Measurements from ENCODE around the gene NCOA6.

Gene NCOA6

DNA sequence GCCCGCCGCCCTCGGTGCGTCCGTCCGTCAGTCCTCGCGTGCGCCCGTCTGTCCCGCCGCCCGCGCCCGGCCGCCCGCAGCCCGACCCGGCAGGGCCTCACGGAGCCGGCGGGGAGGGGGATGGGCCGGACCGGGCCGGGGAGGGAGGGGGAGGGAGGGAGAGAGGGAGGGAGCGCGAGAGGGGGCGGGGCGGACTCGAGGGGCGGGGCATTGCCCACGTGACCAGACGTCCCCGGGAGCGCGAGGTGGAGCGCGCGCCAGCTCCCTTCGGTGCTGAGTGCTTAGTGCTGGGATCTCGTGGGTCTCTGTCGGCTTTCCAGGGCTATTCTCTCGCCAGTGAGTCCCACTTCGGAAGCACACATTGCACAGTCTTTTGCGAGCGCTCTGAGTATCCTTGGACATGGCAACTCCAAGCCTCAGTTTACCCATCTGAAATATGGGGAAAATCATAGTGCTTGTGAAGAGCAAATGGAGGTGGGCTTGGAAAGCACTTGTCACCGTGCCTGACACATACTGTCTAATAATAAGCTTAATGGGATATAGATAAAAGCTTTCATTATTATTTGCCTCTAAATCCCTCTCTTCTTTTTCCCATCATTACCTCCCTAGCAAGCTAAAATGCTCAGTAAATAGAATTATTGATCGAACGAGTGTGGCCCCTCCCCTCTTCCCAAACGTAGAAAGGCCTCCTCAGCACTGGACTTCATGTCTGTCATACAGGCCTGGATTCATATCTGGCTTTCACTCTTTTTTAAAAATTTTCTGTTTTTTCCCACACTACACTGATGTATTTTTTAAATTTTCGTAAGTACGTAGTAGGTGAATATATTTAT is at the start of gene NCOA6:
NCOA6 (minus strand) TSS at position 122 of the 833 bp plus-strand sequence. CDS start 43,296 bp downstream, outside the sequence.
- in situ Hi-C loops (cut with HindIII; ENCODE audit: low sequenced_read_pairs): no loop called here

DNA sequence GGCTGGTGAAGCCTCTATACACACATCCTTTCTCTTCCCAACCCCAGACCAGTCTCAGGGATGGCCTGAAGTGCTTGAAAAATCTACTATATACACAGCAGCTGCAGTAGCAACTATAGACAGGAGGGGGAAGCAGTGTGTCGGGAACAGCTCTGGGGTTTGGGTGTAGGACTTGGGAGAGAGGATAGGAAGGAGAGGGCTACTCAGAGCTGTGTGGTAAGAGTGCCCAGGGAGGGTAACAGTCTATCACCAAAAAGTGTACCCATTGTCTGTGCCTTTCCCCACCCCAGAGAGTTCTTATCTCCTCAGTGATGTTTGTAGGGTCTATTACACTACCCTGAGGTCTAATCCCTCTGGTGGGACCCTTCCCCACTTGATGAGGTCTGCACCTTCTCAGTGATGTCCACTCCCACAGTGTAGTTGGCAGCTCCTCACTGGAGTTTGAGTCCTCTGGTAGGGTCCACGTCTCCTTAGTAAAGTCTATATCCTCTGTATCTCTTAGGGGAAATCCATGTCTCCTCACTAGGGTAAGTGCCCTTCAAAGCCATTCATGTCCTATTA is 48.7 kb upstream of the NCOA6 start:
- in situ Hi-C loops (cut with HindIII; ENCODE audit: low sequenced_read_pairs): no loop called here

DNA sequence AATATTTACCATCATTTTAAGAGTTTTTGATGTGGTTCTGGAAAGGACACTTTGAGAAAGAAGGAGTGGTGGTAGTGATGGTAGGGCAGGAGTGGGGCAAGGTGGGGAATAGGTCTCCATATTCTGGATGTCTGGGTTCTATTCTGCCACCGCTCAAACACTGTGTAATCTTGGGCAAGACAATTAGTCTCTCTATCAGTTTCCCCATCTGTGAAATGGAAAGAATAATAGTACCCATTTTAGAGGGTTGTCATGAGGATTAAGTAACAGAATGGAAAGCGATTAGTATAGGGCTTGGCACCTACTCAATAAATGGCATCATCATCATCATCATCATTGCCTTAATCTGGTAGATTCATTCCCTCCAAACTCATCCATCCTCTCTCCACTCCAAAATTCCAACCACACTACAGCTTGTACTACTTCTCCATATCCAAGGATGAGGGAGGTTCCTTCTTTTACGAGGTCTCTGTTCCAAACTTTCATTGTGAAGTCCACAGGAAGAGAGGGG is 48.2 kb upstream of the NCOA6 start:
- in situ Hi-C loops (cut with HindIII; ENCODE audit: low sequenced_read_pairs): no loop called here

DNA sequence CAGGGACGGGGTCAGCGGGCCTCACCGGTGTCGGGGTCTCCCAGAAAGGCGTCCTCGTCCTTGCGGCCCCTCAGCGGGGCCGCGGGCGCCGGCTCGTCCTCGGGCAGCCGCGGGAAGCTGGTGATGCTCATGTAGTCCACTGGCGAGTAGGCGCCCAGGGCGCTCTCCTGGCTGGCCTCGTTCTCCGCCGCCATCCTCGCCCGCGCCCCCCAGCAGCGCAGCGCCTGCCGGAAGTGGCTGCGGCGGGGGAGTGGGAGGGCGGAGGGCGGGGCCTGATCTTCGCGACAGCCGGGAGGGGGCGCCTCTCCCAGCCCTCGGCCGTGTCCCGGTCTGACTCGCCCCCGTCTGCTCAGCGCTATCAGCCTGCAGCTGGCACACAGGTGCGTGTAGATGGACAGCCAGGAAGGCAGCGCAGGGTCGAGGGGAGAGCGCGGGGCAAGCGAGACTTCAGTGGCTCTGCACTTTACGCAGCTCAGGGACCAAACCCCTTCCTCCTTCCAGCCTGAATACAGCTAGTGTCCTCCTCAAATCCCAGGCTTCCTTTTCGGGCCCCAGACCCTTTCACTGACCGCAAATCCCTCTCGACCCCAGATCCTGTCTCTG is 47.3 kb upstream of the NCOA6 start, which contains the start of gene GGT7:
GGT7 (minus strand) TSS at position 235 of the 603 bp plus-strand sequence; CDS start at position 194, 41 bp downstream.
- in situ Hi-C loops (cut with HindIII; ENCODE audit: low sequenced_read_pairs): no loop called here

DNA sequence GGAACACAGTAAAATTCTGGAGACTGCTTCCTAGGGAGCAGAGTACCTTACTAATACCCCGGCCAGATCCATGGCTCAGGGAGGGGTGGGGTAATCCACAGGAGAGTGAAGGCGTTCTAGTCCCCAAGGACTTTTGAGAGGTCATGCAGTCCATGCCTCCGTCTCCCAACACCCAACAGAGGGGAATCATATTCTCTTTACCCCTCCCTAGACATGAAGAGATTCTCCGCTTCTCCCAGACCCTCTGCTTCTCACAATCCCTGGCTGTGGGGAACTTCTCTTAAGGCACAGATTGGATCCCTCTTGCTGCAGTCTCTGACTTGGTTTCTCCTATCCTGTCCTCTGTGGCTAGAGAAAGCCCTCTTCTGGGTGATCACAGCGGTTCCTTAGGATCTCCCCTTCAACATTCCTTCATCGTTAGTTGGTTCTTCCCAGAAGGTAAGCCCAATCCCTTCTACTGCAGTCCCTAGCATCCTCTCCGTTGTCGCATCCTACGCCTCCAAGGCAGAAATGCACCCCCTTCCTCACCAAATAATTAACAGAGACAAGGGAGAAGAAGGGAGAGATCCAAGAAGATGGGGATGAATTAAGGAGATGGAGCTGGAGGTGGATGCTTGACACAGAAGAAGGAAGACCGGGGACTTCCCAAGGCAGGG is 46.6 kb upstream of the NCOA6 start:
- in situ Hi-C loops (cut with HindIII; ENCODE audit: low sequenced_read_pairs): no loop called here

DNA sequence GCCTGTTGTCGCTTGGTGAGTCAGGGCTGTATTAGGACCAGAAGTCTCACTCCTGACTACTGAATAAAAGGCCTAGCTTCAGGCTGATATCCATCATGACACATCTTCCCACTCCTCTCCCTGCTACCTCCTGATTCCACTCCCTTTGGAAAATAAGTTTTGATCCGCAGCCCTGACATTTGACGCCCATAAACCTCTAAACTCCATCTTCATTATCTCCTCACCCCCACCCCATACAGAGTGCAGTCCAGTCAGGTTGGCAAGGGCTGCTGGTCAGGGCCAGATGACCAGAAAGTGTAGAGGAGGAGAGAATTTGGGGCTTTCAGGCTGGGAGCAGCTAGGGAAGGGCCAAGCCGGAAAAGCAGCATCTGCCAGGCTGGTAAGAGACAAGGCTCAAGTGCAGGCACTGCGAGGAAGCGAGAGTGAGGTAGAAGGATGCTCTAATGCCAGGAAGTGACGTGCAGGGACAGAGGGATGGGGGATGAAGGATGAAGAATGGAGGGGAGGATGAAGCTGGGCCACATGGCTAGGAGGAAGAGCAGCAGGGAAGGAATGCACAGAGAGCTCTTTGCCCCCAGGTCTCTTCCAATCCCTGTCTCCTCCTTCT is 46.0 kb upstream of the NCOA6 start:
- in situ Hi-C loops (cut with HindIII; ENCODE audit: low sequenced_read_pairs): no loop called here

DNA sequence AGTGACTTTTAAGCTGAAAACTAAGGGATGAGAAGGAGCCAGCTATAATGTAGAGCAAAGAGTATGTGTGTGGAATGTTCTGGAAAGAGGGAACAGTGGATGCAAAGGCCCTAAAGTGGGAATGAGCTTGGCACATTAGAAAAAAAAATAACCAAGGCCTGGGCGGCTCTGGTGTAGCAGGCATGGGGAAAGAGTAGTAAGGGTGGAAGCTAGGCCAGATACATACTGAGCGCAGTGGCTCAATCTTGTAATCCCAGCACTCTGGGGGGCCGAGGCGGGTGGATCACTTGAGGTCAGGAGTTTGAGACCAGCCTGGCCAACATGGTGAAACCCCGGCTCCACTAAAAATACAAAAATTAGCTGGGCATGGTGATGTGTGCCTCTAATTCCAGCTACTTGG is 38.8 kb upstream of the NCOA6 start:
- in situ Hi-C loops (cut with HindIII; ENCODE audit: low sequenced_read_pairs): no loop called here

DNA sequence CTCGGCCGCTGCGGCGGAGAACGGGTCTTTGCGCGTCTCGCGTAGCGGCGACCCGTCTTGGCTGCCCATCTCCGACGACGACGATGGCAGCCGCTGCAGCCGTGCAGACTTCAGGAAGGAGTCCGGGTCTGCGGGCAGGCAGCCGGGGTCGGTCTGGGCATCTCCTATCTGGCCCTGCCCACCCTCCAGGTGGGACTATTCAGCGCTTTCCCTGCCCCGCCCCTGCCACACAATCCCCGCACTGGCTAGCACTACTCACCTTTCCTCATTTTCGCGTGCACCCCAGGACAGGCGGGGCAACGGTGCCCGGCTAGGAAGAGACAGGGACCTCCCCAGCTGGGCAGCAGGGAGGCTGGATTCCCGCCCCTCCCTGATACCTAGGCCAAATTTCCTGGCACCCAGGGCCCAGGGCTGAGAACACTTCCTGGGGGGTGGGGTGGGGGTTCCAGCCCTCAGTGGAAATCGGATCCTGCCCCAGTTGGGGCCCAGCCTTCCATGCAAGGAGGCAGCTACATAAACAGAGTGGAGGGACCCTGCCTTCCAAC is 38.0 kb upstream of the NCOA6 start:
- in situ Hi-C loops (cut with HindIII; ENCODE audit: low sequenced_read_pairs): no loop called here

DNA sequence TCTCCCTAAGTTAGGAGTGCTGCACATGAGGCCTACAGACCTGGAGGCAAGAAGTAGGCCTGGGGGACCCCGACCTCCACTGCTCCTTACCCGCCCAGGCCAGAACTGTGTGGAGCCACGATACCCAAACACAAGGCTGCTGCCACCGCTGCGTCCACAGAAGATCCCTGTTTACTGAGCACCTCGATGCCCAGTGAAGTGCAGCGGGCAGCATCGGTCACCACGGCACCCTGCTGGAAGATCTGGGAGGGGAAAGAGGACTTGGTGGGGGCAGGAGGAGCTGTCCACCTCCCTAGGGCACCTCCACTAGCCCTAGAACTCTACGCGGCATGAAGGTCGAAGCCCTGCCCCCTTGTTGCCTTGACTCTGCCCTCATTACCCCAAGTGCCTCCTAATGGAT is 37.3 kb upstream of the NCOA6 start:
- in situ Hi-C loops (cut with HindIII; ENCODE audit: low sequenced_read_pairs): no loop called here

DNA sequence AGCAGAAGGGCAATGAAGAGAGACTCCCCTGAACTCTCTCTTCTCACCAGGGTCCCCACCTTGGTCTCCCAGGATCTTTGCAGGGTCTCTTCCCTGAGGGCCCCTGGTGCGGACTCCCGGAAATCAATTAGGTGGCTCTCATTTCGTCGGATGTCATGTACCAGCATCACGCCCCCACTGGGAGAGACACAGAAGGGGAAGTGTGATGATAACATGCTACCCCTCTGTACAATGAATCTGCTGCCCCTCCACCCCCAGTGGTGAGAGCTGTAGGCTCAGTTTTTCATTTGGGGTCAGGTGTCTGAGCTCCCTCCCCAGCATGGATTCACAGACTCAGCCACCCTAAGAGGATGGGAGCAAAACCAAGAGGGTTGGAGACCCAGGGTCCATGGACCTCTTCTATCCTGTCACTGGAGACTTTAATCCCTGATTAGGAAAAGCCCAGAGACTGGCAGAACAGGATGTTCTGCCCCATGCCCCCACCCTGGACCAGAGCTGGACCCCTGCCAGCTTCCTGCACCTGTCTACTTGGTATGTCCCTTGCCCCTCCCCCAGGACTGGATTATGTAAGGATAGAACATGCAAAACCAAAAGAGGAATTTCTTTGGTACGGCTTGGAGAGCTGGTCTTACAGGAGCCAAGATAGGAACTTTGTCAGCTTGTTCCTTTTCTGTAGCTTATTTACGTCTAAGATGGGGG is 36.1 kb upstream of the NCOA6 start:
- in situ Hi-C loops (cut with HindIII; ENCODE audit: low sequenced_read_pairs): no loop called here

DNA sequence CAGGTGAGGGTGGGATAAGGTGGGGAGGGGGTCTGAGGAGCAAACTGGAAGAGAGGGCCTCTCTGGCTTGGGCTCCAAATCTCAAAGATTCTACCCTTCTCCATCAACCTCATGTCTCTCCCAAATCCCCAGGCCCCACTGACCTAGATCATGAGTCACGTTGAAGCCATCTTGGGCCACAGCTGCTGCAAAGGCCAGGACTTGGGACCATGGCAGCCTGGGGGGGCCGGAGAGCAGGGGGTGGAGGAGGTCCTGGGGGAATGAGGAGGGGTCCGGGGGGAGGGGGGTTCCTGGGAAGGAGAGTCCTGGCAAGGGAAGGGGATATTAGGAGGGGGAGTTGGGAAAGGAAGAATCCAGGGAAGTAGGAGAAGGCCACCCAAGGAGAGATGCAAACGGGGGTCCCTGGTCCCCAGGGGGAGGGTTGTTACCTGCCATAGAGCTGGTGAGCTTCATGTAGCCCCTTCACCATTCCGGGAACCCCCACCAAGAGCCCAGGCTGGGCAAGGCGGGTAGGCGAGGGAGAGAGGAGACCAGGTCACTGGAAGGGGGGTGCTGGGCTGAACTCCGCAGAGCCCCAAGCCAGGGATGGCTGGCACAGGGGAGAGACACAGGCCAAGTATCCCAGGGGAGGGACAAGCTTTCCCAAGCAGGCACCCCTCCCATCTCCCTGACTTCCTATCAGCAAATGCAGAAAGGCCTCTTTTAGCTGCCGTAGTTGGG is 34.5 kb upstream of the NCOA6 start:
- in situ Hi-C loops (cut with HindIII; ENCODE audit: low sequenced_read_pairs): no loop called here

DNA sequence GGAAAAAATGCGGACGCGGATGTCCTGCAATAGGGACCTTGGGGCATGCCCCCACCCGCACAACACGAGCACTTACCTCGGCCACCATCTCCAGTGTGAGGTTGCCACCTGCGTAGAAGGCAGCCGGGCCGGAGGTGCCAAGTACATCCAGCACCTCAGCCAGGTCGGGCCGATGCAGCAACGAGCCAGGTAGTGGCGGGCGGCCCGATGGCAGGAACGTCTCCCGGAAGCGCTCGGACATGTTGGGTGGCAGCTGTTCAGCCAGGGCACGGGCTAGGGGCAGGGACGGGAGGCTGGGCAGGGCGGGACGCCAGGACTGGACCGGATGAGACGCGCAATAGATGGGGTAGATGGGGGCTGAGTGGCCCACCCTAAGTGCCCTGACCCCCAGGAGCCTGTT is 33.9 kb upstream of the NCOA6 start:
- in situ Hi-C loops (cut with HindIII; ENCODE audit: low sequenced_read_pairs): no loop called here

DNA sequence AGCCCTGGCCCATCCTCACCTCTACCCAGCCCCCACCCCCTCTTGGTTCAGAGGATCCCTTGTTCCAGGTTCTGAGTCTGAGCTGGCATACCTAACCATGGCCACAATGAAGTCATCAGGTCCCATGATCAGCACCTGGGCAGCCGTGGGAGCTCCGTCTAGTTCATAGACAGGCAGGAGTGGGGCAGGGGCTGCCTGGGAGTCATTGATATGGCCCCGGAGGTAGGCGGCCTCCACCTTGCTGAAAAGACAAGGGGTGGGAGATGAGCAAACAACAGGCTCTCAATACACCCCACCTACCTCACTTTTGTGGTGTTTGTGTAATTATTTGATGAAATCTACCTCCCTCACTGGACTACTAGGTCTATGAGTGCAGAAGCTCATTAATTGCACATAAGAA is 26.8 kb upstream of the NCOA6 start:
- in situ Hi-C loops (cut with HindIII; ENCODE audit: low sequenced_read_pairs): no loop called here

DNA sequence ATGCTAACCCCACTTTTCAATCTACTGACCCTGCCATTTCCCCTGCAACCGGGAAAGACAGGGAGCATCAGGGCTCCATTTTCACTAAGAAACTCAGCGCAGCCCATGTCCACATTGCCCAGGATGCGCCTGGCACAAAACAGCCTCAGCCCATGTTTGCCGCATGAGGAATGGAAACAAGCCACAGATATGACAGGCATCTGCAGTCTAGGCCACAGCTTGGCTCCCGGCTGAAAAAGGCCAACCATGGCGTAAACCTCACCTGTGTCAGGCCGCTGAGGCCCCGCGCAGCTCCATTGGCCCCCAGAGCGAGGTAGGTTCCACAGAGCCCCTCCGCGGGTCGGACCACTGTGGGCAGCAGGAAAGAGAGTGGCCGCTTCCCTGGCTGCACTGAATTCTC is 25.5 kb upstream of the NCOA6 start:
- in situ Hi-C loops (cut with HindIII; ENCODE audit: low sequenced_read_pairs): no loop called here

DNA sequence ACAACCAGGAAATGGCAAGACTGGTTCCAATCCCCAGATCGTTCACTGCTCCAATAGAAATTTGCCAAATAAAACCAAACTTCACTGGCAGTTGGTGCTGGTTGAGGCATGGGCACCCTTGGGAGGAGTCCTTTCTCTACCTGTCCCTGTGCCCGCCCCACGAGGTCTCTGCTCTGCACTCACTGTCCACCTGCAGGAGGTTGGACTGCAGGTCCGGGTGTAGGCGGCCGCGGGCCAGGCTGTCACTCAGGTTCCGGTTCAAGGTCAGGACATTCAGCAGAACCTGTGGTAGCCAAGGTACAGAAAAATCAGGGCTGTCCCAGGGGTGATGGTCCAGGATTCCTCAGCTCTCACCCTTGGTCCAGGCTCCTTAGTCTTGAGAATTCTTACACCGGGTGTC is 24.3 kb upstream of the NCOA6 start:
- in situ Hi-C loops (cut with HindIII; ENCODE audit: low sequenced_read_pairs): no loop called here

DNA sequence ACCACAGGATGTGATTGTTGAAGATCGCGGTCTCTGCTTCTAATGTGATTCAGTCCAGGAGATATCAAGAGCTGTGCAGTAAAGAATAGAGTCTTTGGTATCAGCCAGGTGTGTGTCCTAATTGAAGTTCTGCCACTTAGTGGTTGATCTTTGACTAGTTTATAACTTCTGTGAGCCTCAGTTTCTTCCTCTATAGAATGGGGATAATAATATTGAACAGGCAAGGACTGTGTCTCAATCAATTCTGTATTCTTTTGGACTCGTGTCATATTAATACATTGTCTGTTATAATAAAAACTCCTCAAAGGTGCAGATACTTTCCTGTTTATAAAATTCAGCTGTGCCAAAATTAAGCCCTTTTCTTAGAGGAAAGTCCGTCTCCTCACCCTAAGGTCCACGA is 23.1 kb upstream of the NCOA6 start:
- in situ Hi-C loops (cut with HindIII; ENCODE audit: low sequenced_read_pairs): no loop called here

DNA sequence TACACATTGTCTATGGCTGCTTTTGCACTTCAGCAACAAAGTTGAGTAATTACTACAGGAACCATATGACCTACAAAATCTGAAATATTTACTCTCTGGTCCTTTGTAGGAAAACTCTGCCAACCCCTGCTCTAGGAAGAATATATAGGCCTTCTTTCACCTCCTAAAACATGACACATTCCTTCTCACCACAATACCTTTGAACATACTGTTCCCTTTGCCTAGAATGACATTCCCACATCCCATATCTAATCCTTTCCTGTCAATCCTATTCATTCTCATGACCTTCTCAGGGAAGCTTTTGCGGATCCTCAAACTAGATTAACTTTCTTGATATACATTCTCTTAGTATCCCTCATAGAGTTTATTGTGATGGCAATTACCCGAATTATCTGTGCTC is 18.0 kb upstream of the NCOA6 start:
- in situ Hi-C loops (cut with HindIII; ENCODE audit: low sequenced_read_pairs): no loop called here

DNA sequence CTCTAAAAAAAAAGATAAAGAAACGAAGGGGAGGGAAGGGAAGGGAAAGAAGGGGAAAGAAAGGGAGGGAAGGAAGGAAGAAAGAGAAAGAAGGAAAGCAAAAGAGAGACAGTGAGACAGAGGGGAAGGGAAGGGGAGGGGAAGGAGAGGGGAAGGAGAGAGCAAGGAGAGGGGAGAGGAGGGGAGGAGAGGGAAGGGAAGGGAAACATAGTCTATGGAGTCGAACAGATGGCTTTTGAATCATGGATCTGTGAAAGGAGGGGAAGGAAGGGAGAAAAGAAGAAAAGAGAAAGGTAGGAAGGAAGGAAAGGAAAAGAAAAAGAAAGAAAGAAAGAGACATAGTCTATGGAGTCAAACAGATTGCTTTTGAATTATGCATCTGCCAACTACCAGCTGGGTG is 16.7 kb upstream of the NCOA6 start:
- in situ Hi-C loops (cut with HindIII; ENCODE audit: low sequenced_read_pairs): no loop called here

DNA sequence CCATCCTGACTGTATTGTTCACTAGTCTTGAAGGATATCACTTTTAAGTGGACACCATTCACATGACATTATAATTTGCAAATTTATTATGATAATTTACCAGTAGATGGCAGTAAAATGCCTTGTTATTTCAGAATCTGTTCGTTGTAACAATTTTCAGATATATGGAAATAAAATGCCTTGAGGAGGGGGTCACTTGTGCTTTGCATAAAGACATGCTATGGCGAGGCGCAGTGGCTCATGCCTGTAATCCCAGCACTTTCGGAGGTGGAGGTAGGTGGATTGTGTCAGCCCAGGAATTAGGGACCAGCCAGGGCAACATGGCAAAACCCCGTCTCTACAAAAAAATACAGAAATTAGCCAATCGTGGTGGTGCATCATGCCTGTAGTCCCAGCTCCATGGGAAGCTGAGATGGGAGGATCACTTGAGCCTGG is 9.0 kb upstream of the NCOA6 start:
- in situ Hi-C loops (cut with HindIII; ENCODE audit: low sequenced_read_pairs): no loop called here
